ENCODE results near the gene KRTAP9-9.

KRTAP9-9 gene

GRCh38 chr17:41294016-41294415 is 38.8 kb downstream of the KRTAP9-9 start:
- H3K27ac ChIP-seq (ENCODE audit: insufficient read depth, low read depth, low read length, poor library complexity, severe bottlenecking): no peak overlapping the region
- no peaks in the 10 kb centered on the region for H3K9me3 ChIP-seq (ENCODE audit: control insufficient read depth, low read length)
- no peaks in the 10 kb centered on the region for H3K4me1 ChIP-seq (ENCODE audit: control insufficient read depth, insufficient read depth, low read length)
- no peak overlapping the region for H3K4me3 ChIP-seq (ENCODE audit: insufficient read depth, low read depth, low read length)
- no peaks in the 10 kb centered on the region for H3K36me3 ChIP-seq (ENCODE audit: control insufficient read depth, insufficient read depth, low read length)
- WGBS, 2 experiments: 93 to 94% methylated on average over 1 of the region's 1 CpG
- H3K27me3 ChIP-seq (ENCODE audit: control insufficient read depth, insufficient read depth, low read length, poor library complexity, severe bottlenecking): no peaks in the 10 kb centered on the region

GRCh38 chr17:41296846-41297245 is 41.7 kb downstream of the KRTAP9-9 start:
- WGBS, 2 experiments: 80 to 100% methylated on average over 1 of the region's 1 CpG
- H3K4me1 ChIP-seq (ENCODE audit: control insufficient read depth, insufficient read depth, low read length): no peaks in the 10 kb centered on the region
- no peaks in the 10 kb centered on the region for H3K27me3 ChIP-seq (ENCODE audit: control insufficient read depth, insufficient read depth, low read length, poor library complexity, severe bottlenecking)
- no peaks in the 10 kb centered on the region for H3K9me3 ChIP-seq (ENCODE audit: control insufficient read depth, low read length)
- H3K36me3 ChIP-seq (ENCODE audit: control insufficient read depth, insufficient read depth, low read length): no peaks in the 10 kb centered on the region
- no peak overlapping the region for H3K4me3 ChIP-seq (ENCODE audit: insufficient read depth, low read depth, low read length)
- H3K27ac ChIP-seq (ENCODE audit: insufficient read depth, low read depth, low read length, poor library complexity, severe bottlenecking): no peak overlapping the region

DNA sequence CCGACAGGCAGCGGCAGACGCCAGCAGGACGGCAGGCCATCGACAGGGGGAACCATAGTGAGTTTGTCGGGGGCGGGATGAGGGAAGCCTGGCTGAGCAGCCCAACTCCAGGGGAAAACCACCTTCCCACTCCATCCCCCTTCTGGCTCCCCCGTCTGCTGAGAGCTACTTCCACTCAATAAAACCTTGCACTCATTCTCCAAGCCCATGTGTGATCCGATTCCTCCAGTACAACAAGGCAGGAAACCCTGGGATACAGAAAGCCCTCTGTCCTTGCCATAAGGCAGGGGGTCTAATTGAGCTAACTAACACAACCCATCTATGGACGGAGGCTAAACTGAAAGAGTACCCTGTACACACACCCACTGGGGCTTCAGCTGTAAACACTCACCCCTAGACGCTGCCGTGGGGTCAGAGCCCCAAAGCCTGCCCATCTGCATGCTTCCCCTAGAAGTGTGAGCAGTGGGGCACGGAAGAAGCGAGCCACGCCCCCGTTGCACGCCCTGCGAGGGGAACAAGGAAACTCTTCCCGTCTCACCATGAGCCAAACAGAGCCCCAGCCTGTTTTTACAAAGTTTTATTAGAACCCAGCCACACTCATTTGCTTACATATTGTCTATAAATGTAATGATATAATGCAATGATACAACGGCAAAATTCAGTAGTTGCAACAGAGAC is 43.4 kb downstream of the KRTAP9-9 start:
- Histone ChIP-seq H3K27ac (ENCODE audit: insufficient read depth, low read depth, low read length, poor library complexity, severe bottlenecking) (no peak overlapping the region), H3K4me1 (ENCODE audit: control insufficient read depth, insufficient read depth, low read length) (no peaks in the 10 kb centered on the region), H3K36me3 (ENCODE audit: control insufficient read depth, insufficient read depth, low read length) (no peaks in the 10 kb centered on the region), H3K27me3 (ENCODE audit: control insufficient read depth, insufficient read depth, low read length, poor library complexity, severe bottlenecking) (no peaks in the 10 kb centered on the region), H3K9me3 (ENCODE audit: control insufficient read depth, low read length) (no peaks in the 10 kb centered on the region), H3K4me3 (ENCODE audit: insufficient read depth, low read depth, low read length) (no peak overlapping the region)
- WGBS, 2 experiments: 86 to 90% methylated on average over 20 of the region's 20 CpGs

GRCh38 chr17:41301204-41301790 is 46.1 kb downstream of the KRTAP9-9 start:
- WGBS, 2 experiments: 88 to 93% methylated on average over 5 of the region's 5 CpGs
- Histone ChIP-seq H3K4me3 (ENCODE audit: insufficient read depth, low read depth, low read length) (no peak overlapping the region), H3K27ac (ENCODE audit: insufficient read depth, low read depth, low read length, poor library complexity, severe bottlenecking) (no peak overlapping the region), H3K27me3 (ENCODE audit: control insufficient read depth, insufficient read depth, low read length, poor library complexity, severe bottlenecking) (no peaks in the 10 kb centered on the region), H3K9me3 (ENCODE audit: control insufficient read depth, low read length) (no peaks in the 10 kb centered on the region), H3K36me3 (ENCODE audit: control insufficient read depth, insufficient read depth, low read length) (no peaks in the 10 kb centered on the region), H3K4me1 (ENCODE audit: control insufficient read depth, insufficient read depth, low read length) (no peaks in the 10 kb centered on the region)

GRCh38 chr17:41301916-41302901 is 47.0 kb downstream of the KRTAP9-9 start, which contains the start of gene KRTAP29-1:
Gene KRTAP29-1 (minus strand): TSS chr17:41302851. CDS start chr17:41302851, 0 bp downstream.
- WGBS, 2 experiments: 87 to 92% methylated on average over 11 of the region's 11 CpGs
- no peaks in the 10 kb centered on the region for H3K27me3 ChIP-seq (ENCODE audit: control insufficient read depth, insufficient read depth, low read length, poor library complexity, severe bottlenecking)

DNA sequence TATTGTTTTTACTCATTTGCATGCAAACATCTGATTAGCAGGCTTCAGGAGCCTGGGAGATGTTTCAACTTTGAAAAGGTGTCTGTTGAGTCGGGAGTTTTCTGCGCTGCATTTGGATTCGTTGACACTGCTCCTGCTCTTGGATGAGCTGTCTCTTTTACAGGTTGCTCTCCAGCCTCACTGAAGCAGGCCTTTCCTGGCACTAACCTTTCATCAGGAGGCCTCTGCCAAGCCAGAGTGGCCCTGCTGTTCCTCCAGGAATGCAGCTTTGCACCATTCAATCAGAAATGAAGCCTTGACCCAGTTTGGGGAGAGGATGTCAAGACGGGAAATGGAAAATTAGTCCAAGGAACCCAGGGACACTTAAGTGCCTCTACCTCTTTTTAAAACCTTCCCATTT is 47.8 kb downstream of the KRTAP9-9 start:
- WGBS, 2 experiments: 95% methylated on average over 4 of the region's 4 CpGs

More at GRCh38 chr17:41301916-41302901, 47.0 kb downstream of the KRTAP9-9 start, which contains the start of gene KRTAP29-1:
- Histone ChIP-seq H3K36me3 (ENCODE audit: control insufficient read depth, insufficient read depth, low read length) (no peaks in the 10 kb centered on the region), H3K9me3 (ENCODE audit: control insufficient read depth, low read length) (no peaks in the 10 kb centered on the region), H3K4me1 (ENCODE audit: control insufficient read depth, insufficient read depth, low read length) (no peaks in the 10 kb centered on the region), H3K27ac (ENCODE audit: insufficient read depth, low read depth, low read length, poor library complexity, severe bottlenecking) (no peak within 1 kb of the TSS), H3K4me3 (ENCODE audit: insufficient read depth, low read depth, low read length) (no peak within 1 kb of the TSS)

DNA sequence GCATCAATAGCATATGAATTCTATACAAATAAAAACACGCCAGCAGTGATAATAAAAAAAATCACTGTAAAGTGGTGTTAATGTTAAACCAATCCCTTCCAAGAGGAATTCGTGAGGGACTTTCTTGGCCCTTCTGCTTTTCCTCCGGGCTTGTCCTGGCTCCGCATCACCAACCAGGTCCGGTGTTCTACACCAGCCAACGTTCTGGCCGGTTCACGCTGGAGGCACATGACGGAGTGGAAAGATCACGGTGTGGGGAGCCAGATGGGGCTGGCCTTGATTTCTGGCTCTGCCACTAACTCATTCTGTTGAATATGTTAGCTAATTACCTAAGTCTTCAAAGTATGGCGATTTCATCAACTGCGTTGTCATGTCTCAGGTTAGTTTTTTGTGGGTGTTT is 48.9 kb downstream of the KRTAP9-9 start:
- 86 to 88% methylated on average over 12 of the region's 12 CpGs for WGBS, 2 experiments
- no peaks in the 10 kb centered on the region for H3K4me1 ChIP-seq (ENCODE audit: control insufficient read depth, insufficient read depth, low read length)
- H3K36me3 ChIP-seq (ENCODE audit: control insufficient read depth, insufficient read depth, low read length): no peaks in the 10 kb centered on the region
- no peak overlapping the region for H3K27ac ChIP-seq (ENCODE audit: insufficient read depth, low read depth, low read length, poor library complexity, severe bottlenecking)
- H3K4me3 ChIP-seq (ENCODE audit: insufficient read depth, low read depth, low read length): no peak overlapping the region
- no peaks in the 10 kb centered on the region for H3K27me3 ChIP-seq (ENCODE audit: control insufficient read depth, insufficient read depth, low read length, poor library complexity, severe bottlenecking)
- H3K9me3 ChIP-seq (ENCODE audit: control insufficient read depth, low read length): no peaks in the 10 kb centered on the region

More for the DNA sequence above, 47.8 kb downstream of the KRTAP9-9 start:
- Histone ChIP-seq H3K4me3 (ENCODE audit: insufficient read depth, low read depth, low read length) (no peak overlapping the region), H3K27me3 (ENCODE audit: control insufficient read depth, insufficient read depth, low read length, poor library complexity, severe bottlenecking) (no peaks in the 10 kb centered on the region), H3K9me3 (ENCODE audit: control insufficient read depth, low read length) (no peaks in the 10 kb centered on the region), H3K4me1 (ENCODE audit: control insufficient read depth, insufficient read depth, low read length) (no peaks in the 10 kb centered on the region), H3K27ac (ENCODE audit: insufficient read depth, low read depth, low read length, poor library complexity, severe bottlenecking) (no peak overlapping the region), H3K36me3 (ENCODE audit: control insufficient read depth, insufficient read depth, low read length) (no peaks in the 10 kb centered on the region)

Measured in ectodermal cell (in vitro differentiated cells).